IMR-90 (cell line): ENCODE data around the gene MMP25. TPM values are rescaled to one million over a fixed set of nuclear protein-coding genes. Genes with fewer than 3 reads are reported as not detected.

Experiments used
- ATAC-seq: fragments of 200-7000 bp; cut with Tn5 transposase; 2 replicates; pipeline ENCODE4 v1.9.1; 2020; ENCODE audit warnings: low read depth, mild to moderate bottlenecking, moderate library complexity
- BruUV-seq: library from RNA; stranded (reverse); fragments of 400-500 nt; replicated peaks from 2 replicates; lab custom pipeline; 2021; lab: Mats Ljungman, UMichigan
- CTCF ChIA-PET: fragments of 300-600 bp; formaldehyde crosslinking; extraction: SDS; loops from one replicate; lab custom pipeline; 2021; ENCODE audit warnings: antibody characterized with exemption; lab: Yijun Ruan, JAX
- POLR2A ChIA-PET: fragments of 300-600 bp; sonication (Branson Sonifier 250); formaldehyde crosslinking; loops from one replicate; lab custom pipeline; 2022; ENCODE audit warnings: antibody characterized with exemption; ENCODE audit not compliant: unreplicated experiment; lab: Charles Lee
- DNase-seq: peaks from one replicate; pipeline ENCODE4 v3.0.0; 2013
- H2AFZ ChIP-seq: replicated peaks from 2 replicates; pipeline ENCODE3; 2013; ENCODE audit warnings: low read length, mild to moderate bottlenecking; ENCODE audit not compliant: poor library complexity
- H2AK5ac ChIP-seq: 2 replicates; pipeline ENCODE4 v1.6.1; 2013; ENCODE audit warnings: low read depth, low read length, inconsistent platforms
- H2AK9ac ChIP-seq: replicated peaks from 2 replicates; pipeline ENCODE3; 2013; ENCODE audit warnings: mild to moderate bottlenecking, low read depth, low read length, moderate library complexity; ENCODE audit not compliant: poor library complexity
- H2BK120ac ChIP-seq: 2 replicates; pipeline ENCODE4 v1.6.1; 2013; ENCODE audit warnings: low read depth, low read length, inconsistent platforms
- H2BK15ac ChIP-seq: 3 replicates; pipeline ENCODE4 v1.6.1; 2013; ENCODE audit warnings: low read depth, low read length, inconsistent platforms
- H2BK20ac ChIP-seq: 2 replicates; pipeline ENCODE4 v1.6.1; 2013; ENCODE audit warnings: low read depth, mild to moderate bottlenecking, inconsistent platforms, low read length, moderate library complexity
- H2BK5ac ChIP-seq: 2 replicates; pipeline ENCODE4 v1.6.1; 2013; ENCODE audit warnings: mild to moderate bottlenecking, low read depth, low read length, inconsistent platforms; ENCODE audit not compliant: poor library complexity, severe bottlenecking
- H3K14ac ChIP-seq: replicated peaks from 2 replicates; pipeline ENCODE4 v1.6.1; 2013; ENCODE audit warnings: low read depth, low read length, inconsistent platforms
- H3K18ac ChIP-seq: 2 replicates; pipeline ENCODE4 v1.6.1; 2013; ENCODE audit warnings: low read depth, low read length, control low read depth
- H3K23ac ChIP-seq: 2 replicates; pipeline ENCODE4 v1.6.1; 2013; ENCODE audit warnings: low read depth, low read length, inconsistent platforms
- H3K27ac ChIP-seq: 2 replicates; pipeline ENCODE4 v1.5.1; 2013; ENCODE audit warnings: mild to moderate bottlenecking, control low read depth, low read length; ENCODE audit not compliant: insufficient read depth
- H3K27me3 ChIP-seq: 2 replicates; pipeline ENCODE4 v1.6.1; 2013; ENCODE audit warnings: low read length; ENCODE audit not compliant: control insufficient read depth, insufficient read depth
- H3K36me3 ChIP-seq: 2 replicates; pipeline ENCODE4 v1.6.1; 2013; ENCODE audit warnings: low read length, mixed read lengths; ENCODE audit not compliant: control insufficient read depth, insufficient read depth
- H3K4ac ChIP-seq: 2 replicates; pipeline ENCODE4 v1.6.1; 2013; ENCODE audit warnings: low read depth, low read length, inconsistent platforms
- H3K4me1 ChIP-seq: 2 replicates; pipeline ENCODE4 v1.6.1; 2013; ENCODE audit warnings: low read length, mixed read lengths; ENCODE audit not compliant: control insufficient read depth, insufficient read depth
- H3K4me2 ChIP-seq: 2 replicates; pipeline ENCODE4 v1.6.1; 2013; ENCODE audit warnings: low read depth, mild to moderate bottlenecking, control low read depth, low read length, moderate library complexity
- H3K4me3 ChIP-seq: 2 replicates; pipeline ENCODE4 v1.5.1; 2013; ENCODE audit warnings: low read depth, mild to moderate bottlenecking, control low read depth, low read length, moderate library complexity; ENCODE audit not compliant: insufficient read depth
- H3K56ac ChIP-seq: 2 replicates; pipeline ENCODE4 v1.6.1; 2013; ENCODE audit warnings: low read length, inconsistent platforms; ENCODE audit not compliant: insufficient read depth; ENCODE audit errors: extremely low read depth
- H3K79me1 ChIP-seq, 2 experiments: 2 replicates each; pipeline ENCODE4 v1.6.1; 2013; ENCODE audit warnings: low read length in 2 of 2, inconsistent platforms in 1 of 2, low read depth in 1 of 2
- H3K9ac ChIP-seq: 2 replicates; pipeline ENCODE4 v1.6.1; 2013; ENCODE audit warnings: low read depth, low read length, control low read depth
- H3K9me1 ChIP-seq: 2 replicates; pipeline ENCODE4 v1.6.1; 2013; ENCODE audit warnings: low read length, inconsistent platforms; ENCODE audit not compliant: insufficient read depth
- H3K9me3 ChIP-seq: 2 replicates; pipeline ENCODE4 v1.6.1; 2013; ENCODE audit warnings: low read length; ENCODE audit not compliant: control insufficient read depth, insufficient read depth
- H4K20me1 ChIP-seq: 2 replicates; pipeline ENCODE4 v1.6.1; 2013; ENCODE audit warnings: low read length, inconsistent platforms; ENCODE audit not compliant: insufficient read depth
- H4K5ac ChIP-seq: 2 replicates; pipeline ENCODE4 v1.6.1; 2013; ENCODE audit warnings: mild to moderate bottlenecking, low read depth, low read length, control low read depth
- H4K8ac ChIP-seq, 2 experiments: 2 replicates each; pipeline ENCODE4 v1.6.1; 2013; ENCODE audit warnings: low read depth in 2 of 2, low read length in 2 of 2, control low read depth in 1 of 2, inconsistent platforms in 1 of 2
- H4K91ac ChIP-seq: 2 replicates; pipeline ENCODE4 v1.6.1; 2013; ENCODE audit warnings: low read depth, low read length, inconsistent platforms; ENCODE audit not compliant: insufficient read depth
- BHLHE40 ChIP-seq: fragments of 150-350 bp; IDR thresholded peaks from 2 replicates; pipeline ENCODE4 v1.6.1; 2016; ENCODE audit warnings: mild to moderate bottlenecking, low read depth, low read length
- CEBPB ChIP-seq: IDR thresholded peaks from 2 replicates; pipeline ENCODE4 v1.6.1; 2012; ENCODE audit warnings: low read depth, low read length, improper control_type of control experiment
- CTCF ChIP-seq: conservative IDR thresholded peaks from 2 replicates; pipeline ENCODE4 v1.5.1; 2012; ENCODE audit warnings: mild to moderate bottlenecking, low read depth, low read length, improper control_type of control experiment
- ELK1 ChIP-seq: fragments of 150-350 bp; IDR thresholded peaks from 2 replicates; pipeline ENCODE4 v1.6.1; 2016; ENCODE audit warnings: low read depth, mild to moderate bottlenecking, low read length, moderate library complexity, borderline replicate concordance
- MAZ ChIP-seq: IDR thresholded peaks from 2 replicates; pipeline ENCODE4 v1.6.1; 2012; ENCODE audit warnings: low read depth, mild to moderate bottlenecking, low read length, improper control_type of control experiment, moderate library complexity, borderline replicate concordance
- MXI1 ChIP-seq: IDR thresholded peaks from 2 replicates; pipeline ENCODE4 v1.6.1; 2012; ENCODE audit warnings: low read depth, mild to moderate bottlenecking, low read length, moderate library complexity, borderline replicate concordance
- NFE2L2 ChIP-seq: fragments of 150-350 bp; IDR thresholded peaks from 2 replicates; pipeline ENCODE4 v1.6.1; 2016; ENCODE audit warnings: low read depth, mild to moderate bottlenecking, low read length
- POLR2A ChIP-seq: IDR thresholded peaks from 2 replicates; pipeline ENCODE4 v1.6.1; 2012; ENCODE audit warnings: mild to moderate bottlenecking, low read depth, low read length
- RAD21 ChIP-seq: IDR thresholded peaks from 2 replicates; pipeline ENCODE4 v1.6.1; 2012; ENCODE audit warnings: low read length, improper control_type of control experiment
- RCOR1 ChIP-seq: IDR thresholded peaks from 2 replicates; pipeline ENCODE4 v1.6.1; 2012; ENCODE audit warnings: mild to moderate bottlenecking, low read length, improper control_type of control experiment; ENCODE audit not compliant: insufficient replicate concordance
- RFX5 ChIP-seq: IDR thresholded peaks from 2 replicates; pipeline ENCODE4 v1.8.0; 2012; ENCODE audit warnings: low read depth, mild to moderate bottlenecking, low read length, moderate library complexity
- SMC3 ChIP-seq: fragments of 150-350 bp; IDR thresholded peaks from 2 replicates; pipeline ENCODE4 v1.6.1; 2016; ENCODE audit warnings: low read depth, mild to moderate bottlenecking, antibody characterized with exemption, low read length, moderate library complexity
- USF2 ChIP-seq: fragments of 150-350 bp; IDR thresholded peaks from 2 replicates; pipeline ENCODE4 v1.6.1; 2017; ENCODE audit warnings: mild to moderate bottlenecking, antibody characterized with exemption, low read length, low read depth
- WGBS, 2 experiments: methylation state at CpG; one replicate each; pipeline versions ENCODE4 v1.1.5 to v1.1.7; 2013; ENCODE audit warnings: missing lambda C conversion rate in 2 of 2; ENCODE audit not compliant: insufficient read length in 1 of 2; ENCODE audit errors: extremely low coverage in 2 of 2; 5-methylcytosine and 5-hydroxymethylcytosine counted together
- dilution Hi-C: fragments of 300-500 bp; cut with HindIII; formaldehyde crosslinking; loops from one replicate; pipeline ENCODE4 v1.14.3; 2018; ENCODE audit warnings: low sequenced_read_pairs; ENCODE audit not compliant: unreplicated experiment
- in situ Hi-C: fragments of 300-500 bp; cut with MboI; formaldehyde crosslinking; loops from 3 replicates; pipeline ENCODE4 v1.14.3; 2019; ENCODE audit warnings: low sequenced_read_pairs, inconsistent platforms, mixed read lengths
- intact Hi-C: fragments of 100-400 bp; cut with micrococcal nuclease; formaldehyde crosslinking; loops from 2 replicates; pipeline ENCODE4 v1.10.0; 2022
- polyA plus RNA-seq, 3 experiments: library from polyadenylated mRNA; depleted of rRNA; stranded (reverse); fragments of >200 nt; gene quantifications; 2 replicates each; pipeline ENCODE4 v1.2.3, GENCODE V29; 2012; ENCODE audit warnings: low replicate concordance in 1 of 3
- total RNA-seq: library from RNA; depleted of rRNA; stranded (reverse); fragments of >200 nt; gene quantifications from 2 replicates; pipeline ENCODE4 v1.2.3, GENCODE V29; 2012

The MMP25 gene
- total and polyA plus RNA-seq, 2 of the 4 experiments (the other 2 are of a cell fraction): 0.07 TPM; not detected in 1

- H3K4me3 ChIP-seq: no peak within 1 kb of the TSS
- no peak within 1 kb of the TSS for H4K91ac ChIP-seq
- H2BK20ac ChIP-seq: no peak within 1 kb of the TSS
- no peak within 1 kb of the TSS for H3K4ac ChIP-seq
- H3K79me1 ChIP-seq: no peaks in the 10 kb centered on the region
- dilution Hi-C loops: no loop called here
- no peak within 1 kb of the TSS for H4K8ac ChIP-seq
- intact Hi-C loops: no loop called here
- WGBS, 2 experiments: 47% methylated on average over 10 of the region's 27 CpGs; no CpG with 5 or more reads in 1 of the 2 experiments
- no peak within 1 kb of the TSS for H3K56ac ChIP-seq
- H2BK5ac ChIP-seq: no peak within 1 kb of the TSS
- in situ Hi-C loops: no loop called here
- H3K27me3 ChIP-seq: peaks cover 42% of the 10 kb centered on the region
- ChIA-PET POLR2A (interaction anchor here (1.4 kb wide), 1 partner anchor 10 kb away, joined by 3 read pairs; no protein-coding TSS in a partner anchor), CTCF (interaction anchor here (0.6 kb wide), 1 partner anchor 30 kb away, joined by 3 read pairs; no protein-coding TSS in a partner anchor)
- ATAC-seq (no peak), DNase-seq (no peak)
- H2BK120ac ChIP-seq: no peak within 1 kb of the TSS
- no peak for TF ChIP-seq MAZ
- TF ChIP-seq CEBPB: no peak
- TF ChIP-seq POLR2A: no peak
- TF ChIP-seq ELK1: no peak
- no peak for TF ChIP-seq USF2
- TF ChIP-seq SMC3: no peak
- TF ChIP-seq RAD21: no peak
- no peak for TF ChIP-seq RFX5
- TF ChIP-seq BHLHE40: no peak
- no peak for TF ChIP-seq CTCF
- no peak for TF ChIP-seq RCOR1
- no peak for TF ChIP-seq MXI1
- no peak for TF ChIP-seq NFE2L2
- peaks cover 4% of the 10 kb centered on the region; the same call in 1 of the 2 replicates for H4K20me1 ChIP-seq
- no peak within 1 kb of the TSS for H4K5ac ChIP-seq
- H3K36me3 ChIP-seq: no peaks in the 10 kb centered on the region
- H3K4me1 ChIP-seq: peaks cover 3% of the 10 kb centered on the region; the same call in 1 of the 2 replicates
- H3K9me3 ChIP-seq: no peaks in the 10 kb centered on the region
- no peak within 1 kb of the TSS for H3K4me2 ChIP-seq
- no peak within 1 kb of the TSS for H3K14ac ChIP-seq
- H3K9ac ChIP-seq: no peak within 1 kb of the TSS
- BruUV-seq: no TSS peak
- no peak within 1 kb of the TSS for H2BK15ac ChIP-seq
- no peak within 1 kb of the TSS for H3K27ac ChIP-seq
- H2AK5ac ChIP-seq: no peak within 1 kb of the TSS
- no peak within 1 kb of the TSS for H3K23ac ChIP-seq
- no peaks in the 10 kb centered on the region for H3K9me1 ChIP-seq
- H3K18ac ChIP-seq: no peak within 1 kb of the TSS
- H2AFZ ChIP-seq: peak within 1 kb of the TSS; percentile 28
- no peak within 1 kb of the TSS for H2AK9ac ChIP-seq
Observed at GRCh38 chr16:3012828-3013420, 33.4 kb upstream of the MMP25 start, which contains the start of gene CLDN9. CLDN9 (plus strand) TSS chr16:3012923; CDS start chr16:3013363, 440 bp downstream.
